GM19468 (cell line): Measurements from ENCODE around the gene SALL2.

ENCODE experiments used
- ATAC-seq: cut with Tn5 transposase; IDR thresholded peaks from one replicate; pipeline ENCODE4 v1.9.1; 2021; ENCODE audit warnings: mild to moderate bottlenecking, moderate library complexity, moderate number of reproducible peaks; ENCODE audit not compliant: unreplicated experiment; ENCODE audit errors: extremely low read depth

Gene SALL2

DNA sequence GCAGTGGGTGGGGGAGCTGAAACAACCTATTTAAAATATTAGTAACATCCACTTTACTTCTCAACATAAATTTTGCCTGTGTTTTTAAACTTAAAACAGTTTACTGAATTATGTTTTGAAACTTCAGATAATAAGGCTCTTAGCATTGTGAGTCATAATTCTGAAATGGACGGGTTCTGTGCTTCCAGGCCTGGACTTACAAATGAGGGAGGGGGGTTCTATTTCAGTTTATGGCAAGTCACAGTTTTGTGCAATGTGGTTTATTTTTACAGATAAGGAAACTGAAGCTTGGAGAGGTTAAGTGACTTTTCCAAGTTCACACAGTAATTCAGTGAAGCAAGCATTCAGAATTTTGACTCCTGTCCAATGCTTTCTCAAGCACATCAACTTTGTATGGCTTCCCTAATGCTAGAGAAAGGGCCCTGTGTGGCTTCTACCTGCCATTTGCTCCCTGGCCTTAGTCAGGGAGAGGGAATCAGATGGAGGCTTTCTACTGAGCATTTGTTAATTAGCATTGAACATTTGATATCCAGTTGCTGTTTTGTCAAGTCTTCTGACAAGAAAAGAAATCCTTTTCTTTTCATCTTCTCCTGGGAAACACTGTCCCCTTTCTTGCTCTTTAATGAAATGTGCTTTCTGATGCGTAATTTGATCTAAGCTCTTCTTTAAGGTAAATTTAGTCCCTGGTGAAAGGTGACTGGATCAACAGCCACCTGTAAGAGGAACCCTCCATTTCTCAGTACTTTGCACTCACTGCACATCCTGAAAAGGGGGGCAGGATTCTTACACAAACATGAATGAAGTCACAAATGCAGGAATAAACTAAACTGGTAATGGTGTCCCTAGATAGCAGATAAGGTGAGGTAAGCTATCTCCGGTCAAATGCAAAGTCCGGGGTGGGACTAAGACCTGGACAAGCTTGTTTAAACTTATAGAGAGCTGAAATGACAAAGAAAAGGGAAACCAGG, 2.5 kb upstream of the SALL2 start:
- no peak for ATAC-seq

DNA sequence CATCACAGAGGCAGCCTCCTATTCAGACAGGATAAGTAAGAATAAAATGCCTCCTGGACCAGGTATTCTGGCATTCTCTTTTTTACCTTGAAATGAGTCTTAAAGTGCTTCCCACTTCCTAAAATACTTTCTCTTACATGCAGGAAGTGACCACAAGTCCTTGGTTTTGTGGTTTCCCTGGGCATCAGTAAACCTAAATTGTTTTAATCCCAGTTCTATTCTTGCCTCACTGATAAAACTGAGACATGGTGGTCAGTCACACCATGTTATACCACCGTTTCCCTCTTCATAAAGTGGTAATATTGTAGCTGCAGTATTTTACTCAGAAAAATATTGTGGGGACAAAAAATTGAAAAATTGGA, 1.2 kb upstream of the SALL2 start:
- ATAC-seq: no peak

GRCh38 chr14:21526672-21527317, 649 bp upstream of the SALL2 start:
- ATAC-seq: no peak

GRCh38 chr14:21525571-21525961, 580 bp downstream of the SALL2 start:
- no peak for ATAC-seq

GRCh38 chr14:21524575-21525490, 1.3 kb downstream of the SALL2 start:
- ATAC-seq: no peak

DNA sequence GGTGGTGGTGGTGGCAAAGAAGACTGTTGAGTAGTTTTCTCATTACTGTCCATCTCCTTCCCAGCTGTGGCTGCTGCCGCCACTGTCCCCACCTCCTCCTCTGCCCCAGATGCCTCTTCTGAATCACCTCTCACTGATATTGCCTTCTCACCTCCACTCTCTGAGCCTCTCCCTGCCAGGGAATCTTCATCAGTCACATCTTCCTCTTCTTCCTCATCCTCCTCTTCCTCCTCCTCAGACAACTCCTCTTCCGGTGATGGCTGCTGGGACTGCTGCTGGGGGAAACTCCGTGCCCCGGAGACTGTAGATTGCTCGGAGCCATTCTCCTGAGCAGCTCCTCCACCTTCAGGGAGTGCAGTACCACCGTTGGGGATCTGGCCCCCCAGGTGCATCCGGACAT, 2.9 kb downstream of the SALL2 start:
- no peak for ATAC-seq

- ATAC-seq: no peak
These were observed 4.6 kb downstream of the SALL2 start for GRCh38 chr14:21521501-21521900.

GRCh38 chr14:21520767-21521166, 5.4 kb downstream of the SALL2 start:
- ATAC-seq: no peak

DNA sequence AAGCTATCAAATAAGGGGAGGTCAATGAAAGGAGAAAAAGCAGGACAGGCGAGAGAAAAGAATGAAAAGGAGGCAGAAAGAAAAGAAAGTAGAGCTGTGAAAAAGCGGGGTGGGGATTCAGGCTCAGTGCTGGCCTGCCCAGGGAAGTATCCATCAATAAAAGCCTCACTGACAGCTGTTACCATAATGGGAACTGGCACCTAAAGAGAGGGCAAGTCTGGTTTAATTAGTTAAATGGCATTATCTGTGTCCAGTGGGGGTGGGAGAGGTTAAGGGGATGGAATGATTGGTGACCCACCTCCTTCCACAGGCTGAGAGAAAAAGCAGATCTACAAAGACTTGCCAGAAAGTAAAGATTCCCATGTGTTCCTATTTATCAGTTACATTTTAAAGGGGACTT, 7.4 kb downstream of the SALL2 start:
- ATAC-seq: no peak

- ATAC-seq: no peak
These were observed 11.8 kb downstream of the SALL2 start for GRCh38 chr14:21514341-21514740.

GRCh38 chr14:21510735-21511657, 15.2 kb downstream of the SALL2 start, which contains the start of gene METTL3:
Gene METTL3, minus strand, starts transcription at chr14:21511340. Its CDS starts 117 bp downstream, at chr14:21511223.
- ATAC-seq: peak; percentile 94

GRCh38 chr14:21509432-21510143, 16.6 kb downstream of the SALL2 start:
- ATAC-seq: no peak

DNA sequence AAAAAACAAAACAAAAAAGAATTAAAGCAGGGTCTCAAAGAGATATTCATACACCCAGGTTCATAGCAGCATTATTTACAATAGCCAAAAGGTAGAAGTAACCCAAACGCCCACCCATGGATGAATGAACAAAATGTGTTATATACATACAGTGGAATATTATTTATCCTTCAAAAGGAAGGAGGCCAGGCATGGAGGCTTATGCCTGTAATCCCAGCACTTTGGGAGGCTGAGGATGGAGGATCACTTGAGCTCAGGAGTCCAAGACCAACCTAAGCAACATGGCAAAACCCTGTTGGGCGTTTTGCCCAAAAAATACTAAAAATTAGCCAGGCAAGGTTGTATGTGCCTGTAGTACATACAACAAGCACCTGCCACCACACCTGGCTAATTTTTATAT, 19.6 kb downstream of the SALL2 start:
- ATAC-seq: no peak

GRCh38 chr14:21505012-21505553, 21.1 kb downstream of the SALL2 start:
- peak; percentile 80 for ATAC-seq

- no peak for ATAC-seq
These were observed 22.8 kb downstream of the SALL2 start for GRCh38 chr14:21503376-21503775.

DNA sequence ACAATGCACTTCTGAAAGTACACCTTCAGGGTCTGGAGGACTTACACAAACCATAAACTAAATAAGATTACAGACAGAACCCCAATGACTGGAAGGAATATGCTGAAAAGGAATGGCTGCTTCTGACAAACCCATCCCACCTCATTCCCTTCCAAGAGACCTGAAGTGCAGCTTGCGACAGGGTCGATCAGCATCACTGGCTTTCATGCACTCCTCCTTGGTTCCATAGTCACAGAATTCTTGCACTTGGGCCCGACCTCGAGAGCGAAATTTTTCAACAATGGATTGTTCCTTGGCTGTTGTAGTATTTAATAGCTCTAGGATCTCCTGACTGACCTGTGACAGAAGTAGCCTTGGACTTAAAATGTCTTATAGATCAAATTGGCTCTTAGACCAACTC, 24.6 kb downstream of the SALL2 start:
- ATAC-seq: no peak

- no peak for ATAC-seq
These were observed 27.3 kb downstream of the SALL2 start for GRCh38 chr14:21498540-21499526.
